HepG2 (cell line): ENCODE data around the gene KCNAB2. TPM values are rescaled to one million over a fixed set of nuclear protein-coding genes. Genes with fewer than 3 reads are reported as not detected.

Source experiments
- MED8 ChIP-seq: sonication (generic); formaldehyde crosslinking; IDR thresholded peaks from 2 replicates; pipeline ENCODE4 v1.8.1; 2023; ENCODE audit warnings: mild to moderate bottlenecking, missing genetic modification reagents; ENCODE audit not compliant: insufficient replicate concordance
- polyA plus RNA-seq, 8 experiments: library from polyadenylated mRNA; depleted of rRNA in 3 of 8; stranded (reverse) in 7 of 8; unstranded in 1 of 8; fragments of >200 nt; fragmentation: Illumina TruSeq in 4 of 8; extraction: Trizol in 4 of 8; gene quantifications; 2 replicates each; pipeline versions ENCODE4 v1.2.1 to v1.2.3, GENCODE V29; 2011 to 2016; ENCODE audit warnings: low read depth in 4 of 8, missing spikeins in 1 of 8, mixed read lengths in 1 of 8; ENCODE audit not compliant: insufficient read depth in 1 of 8
- total RNA-seq, 5 experiments: library from RNA; depleted of rRNA; stranded (reverse); fragments of >200 nt; fragmentation: Illumina TruSeq; extraction: Trizol; gene quantifications; 2 replicates each; pipeline ENCODE4 v1.2.3, GENCODE V29; 2016; ENCODE audit warnings: low read depth in 1 of 5
- TF ChIP-seq, protein P1 (sequence below): sonication (generic); formaldehyde crosslinking; IDR thresholded peaks from 2 replicates; pipeline ENCODE4 v1.4.0; 2020; ENCODE audit warnings: mild to moderate bottlenecking, missing genetic modification reagents
- TF ChIP-seq, protein P2 (sequence below), 2 experiments: fragments of 450-650 bp in 1 of 2; sonication (generic) in 1 of 2; formaldehyde crosslinking in 1 of 2; IDR thresholded peaks; 2 replicates each; pipeline versions ENCODE4 v1.6.1 to v1.8.0; 2016 to 2022; ENCODE audit warnings: antibody characterized with exemption in 1 of 2, mild to moderate bottlenecking in 1 of 2, missing genetic modification reagents in 1 of 2

Gene KCNAB2
- total and polyA plus RNA-seq, 2 of the 13 experiments (the other 11 are each of a cell fraction or from before 2014, with no cell fraction given), result 6.2 to 8.8 TPM

DNA sequence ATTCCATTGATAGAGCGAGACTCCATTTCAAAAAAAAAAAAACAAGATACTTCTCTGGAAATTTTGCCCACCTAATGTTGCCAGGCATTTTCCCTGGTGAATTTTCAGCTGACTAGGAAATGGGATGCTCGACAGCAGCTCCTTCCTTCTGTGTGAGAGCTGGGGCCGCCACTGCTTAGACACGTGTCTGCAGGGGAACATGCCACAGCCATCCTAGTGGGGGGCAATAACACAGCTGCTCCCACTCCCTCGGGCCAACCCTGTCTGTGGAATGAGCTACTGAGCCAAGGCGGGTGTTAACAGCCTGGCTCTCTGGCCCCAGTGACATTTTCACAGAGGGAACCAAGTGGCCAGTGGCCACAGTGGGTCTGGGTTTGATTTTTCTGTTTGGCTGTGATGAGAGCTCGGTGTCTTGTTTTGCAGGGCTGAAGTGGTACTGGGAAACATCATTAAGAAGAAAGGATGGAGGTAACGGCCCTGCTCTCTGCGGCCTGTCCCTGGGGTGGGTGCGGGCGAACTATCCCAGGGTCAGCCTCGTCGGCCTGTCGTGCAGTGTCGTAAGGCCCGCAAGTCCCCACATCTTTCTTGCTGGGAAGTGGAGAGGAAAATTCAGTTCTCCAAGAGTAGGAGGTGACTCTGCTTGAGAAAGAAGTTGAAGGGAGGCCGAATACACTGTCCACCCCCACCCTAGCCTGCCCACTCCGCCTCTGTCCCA lies 39.2 kb downstream of the KCNAB2 start (continued):
- TF ChIP-seq, protein P1, sequence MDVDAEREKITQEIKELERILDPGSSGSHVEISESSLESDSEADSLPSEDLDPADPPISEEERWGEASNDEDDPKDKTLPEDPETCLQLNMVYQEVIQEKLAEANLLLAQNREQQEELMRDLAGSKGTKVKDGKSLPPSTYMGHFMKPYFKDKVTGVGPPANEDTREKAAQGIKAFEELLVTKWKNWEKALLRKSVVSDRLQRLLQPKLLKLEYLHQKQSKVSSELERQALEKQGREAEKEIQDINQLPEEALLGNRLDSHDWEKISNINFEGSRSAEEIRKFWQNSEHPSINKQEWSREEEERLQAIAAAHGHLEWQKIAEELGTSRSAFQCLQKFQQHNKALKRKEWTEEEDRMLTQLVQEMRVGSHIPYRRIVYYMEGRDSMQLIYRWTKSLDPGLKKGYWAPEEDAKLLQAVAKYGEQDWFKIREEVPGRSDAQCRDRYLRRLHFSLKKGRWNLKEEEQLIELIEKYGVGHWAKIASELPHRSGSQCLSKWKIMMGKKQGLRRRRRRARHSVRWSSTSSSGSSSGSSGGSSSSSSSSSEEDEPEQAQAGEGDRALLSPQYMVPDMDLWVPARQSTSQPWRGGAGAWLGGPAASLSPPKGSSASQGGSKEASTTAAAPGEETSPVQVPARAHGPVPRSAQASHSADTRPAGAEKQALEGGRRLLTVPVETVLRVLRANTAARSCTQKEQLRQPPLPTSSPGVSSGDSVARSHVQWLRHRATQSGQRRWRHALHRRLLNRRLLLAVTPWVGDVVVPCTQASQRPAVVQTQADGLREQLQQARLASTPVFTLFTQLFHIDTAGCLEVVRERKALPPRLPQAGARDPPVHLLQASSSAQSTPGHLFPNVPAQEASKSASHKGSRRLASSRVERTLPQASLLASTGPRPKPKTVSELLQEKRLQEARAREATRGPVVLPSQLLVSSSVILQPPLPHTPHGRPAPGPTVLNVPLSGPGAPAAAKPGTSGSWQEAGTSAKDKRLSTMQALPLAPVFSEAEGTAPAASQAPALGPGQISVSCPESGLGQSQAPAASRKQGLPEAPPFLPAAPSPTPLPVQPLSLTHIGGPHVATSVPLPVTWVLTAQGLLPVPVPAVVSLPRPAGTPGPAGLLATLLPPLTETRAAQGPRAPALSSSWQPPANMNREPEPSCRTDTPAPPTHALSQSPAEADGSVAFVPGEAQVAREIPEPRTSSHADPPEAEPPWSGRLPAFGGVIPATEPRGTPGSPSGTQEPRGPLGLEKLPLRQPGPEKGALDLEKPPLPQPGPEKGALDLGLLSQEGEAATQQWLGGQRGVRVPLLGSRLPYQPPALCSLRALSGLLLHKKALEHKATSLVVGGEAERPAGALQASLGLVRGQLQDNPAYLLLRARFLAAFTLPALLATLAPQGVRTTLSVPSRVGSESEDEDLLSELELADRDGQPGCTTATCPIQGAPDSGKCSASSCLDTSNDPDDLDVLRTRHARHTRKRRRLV (CRISPR knock-in tag), result no peak
- TF ChIP-seq, protein P2, sequence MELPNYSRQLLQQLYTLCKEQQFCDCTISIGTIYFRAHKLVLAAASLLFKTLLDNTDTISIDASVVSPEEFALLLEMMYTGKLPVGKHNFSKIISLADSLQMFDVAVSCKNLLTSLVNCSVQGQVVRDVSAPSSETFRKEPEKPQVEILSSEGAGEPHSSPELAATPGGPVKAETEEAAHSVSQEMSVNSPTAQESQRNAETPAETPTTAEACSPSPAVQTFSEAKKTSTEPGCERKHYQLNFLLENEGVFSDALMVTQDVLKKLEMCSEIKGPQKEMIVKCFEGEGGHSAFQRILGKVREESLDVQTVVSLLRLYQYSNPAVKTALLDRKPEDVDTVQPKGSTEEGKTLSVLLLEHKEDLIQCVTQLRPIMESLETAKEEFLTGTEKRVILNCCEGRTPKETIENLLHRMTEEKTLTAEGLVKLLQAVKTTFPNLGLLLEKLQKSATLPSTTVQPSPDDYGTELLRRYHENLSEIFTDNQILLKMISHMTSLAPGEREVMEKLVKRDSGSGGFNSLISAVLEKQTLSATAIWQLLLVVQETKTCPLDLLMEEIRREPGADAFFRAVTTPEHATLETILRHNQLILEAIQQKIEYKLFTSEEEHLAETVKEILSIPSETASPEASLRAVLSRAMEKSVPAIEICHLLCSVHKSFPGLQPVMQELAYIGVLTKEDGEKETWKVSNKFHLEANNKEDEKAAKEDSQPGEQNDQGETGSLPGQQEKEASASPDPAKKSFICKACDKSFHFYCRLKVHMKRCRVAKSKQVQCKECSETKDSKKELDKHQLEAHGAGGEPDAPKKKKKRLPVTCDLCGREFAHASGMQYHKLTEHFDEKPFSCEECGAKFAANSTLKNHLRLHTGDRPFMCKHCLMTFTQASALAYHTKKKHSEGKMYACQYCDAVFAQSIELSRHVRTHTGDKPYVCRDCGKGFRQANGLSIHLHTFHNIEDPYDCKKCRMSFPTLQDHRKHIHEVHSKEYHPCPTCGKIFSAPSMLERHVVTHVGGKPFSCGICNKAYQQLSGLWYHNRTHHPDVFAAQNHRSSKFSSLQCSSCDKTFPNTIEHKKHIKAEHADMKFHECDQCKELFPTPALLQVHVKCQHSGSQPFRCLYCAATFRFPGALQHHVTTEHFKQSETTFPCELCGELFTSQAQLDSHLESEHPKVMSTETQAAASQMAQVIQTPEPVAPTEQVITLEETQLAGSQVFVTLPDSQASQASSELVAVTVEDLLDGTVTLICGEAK (IDR thresholded peaks at IDR 0.05), result no peak
- TF ChIP-seq, protein P2 (CRISPR knock-in tag; IDR thresholded peaks at IDR 0.05), result no peak
- no peak for TF ChIP-seq MED8 (CRISPR knock-in tag)
